ENCODE data around the gene C17orf100.
"Not testable (repeated sequence)": the region's sequence is repeated elsewhere in the genome, so short reads cannot be mapped to it uniquely, and the experiment has no call there.

C17orf100 gene

GRCh38 chr17:6654841-6655731, 3.5 kb downstream of the C17orf100 start:
- Histone ChIP-seq H3K27me3 (peaks cover 82% of the 10 kb centered on the region), H3K9me3 (no peaks in the 10 kb centered on the region), H3K4me1 (ENCODE audit: control insufficient read depth in 1 of 2, insufficient read depth in 1 of 2, low read depth in 1 of 2, low read length in 1 of 2) (peaks cover 35 to 47% of the 10 kb centered on the region in 2 experiments), H3K4me3 (ENCODE audit: low read depth in 1 of 2, low read length in 1 of 2) (peak overlapping the region in 1 of 2 experiments; percentile 20), H3K27ac (no peak overlapping the region), H3K36me3 (no peaks in the 10 kb centered on the region)
- no peak for TF ChIP-seq CTCF (IDR thresholded peaks at IDR 0.05)

GRCh38 chr17:6655732-6656361, 4.3 kb downstream of the C17orf100 start:
- Histone ChIP-seq H3K4me1 (ENCODE audit: control insufficient read depth in 1 of 2, insufficient read depth in 1 of 2, low read depth in 1 of 2, low read length in 1 of 2) (peaks cover 35 to 47% of the 10 kb centered on the region in 2 experiments), H3K27me3 (peaks cover 85% of the 10 kb centered on the region), H3K4me3 (ENCODE audit: low read depth in 1 of 2, low read length in 1 of 2) (peak overlapping the region in 1 of 2 experiments; percentile 18)
- not testable (repeated sequence) for H3K27ac ChIP-seq, H3K36me3 ChIP-seq, H3K9me3 ChIP-seq

- not testable (repeated sequence) for H3K9me3 ChIP-seq, H3K36me3 ChIP-seq
- Histone ChIP-seq H3K4me3 (ENCODE audit: low read depth in 1 of 2, low read length in 1 of 2) (peak overlapping the region; percentile 60 to 66), H3K27ac (peak overlapping the region; percentile 50), H3K27me3 (peaks cover 89% of the 10 kb centered on the region), H3K4me1 (ENCODE audit: control insufficient read depth in 1 of 2, insufficient read depth in 1 of 2, low read depth in 1 of 2, low read length in 1 of 2) (peaks cover 36 to 51% of the 10 kb centered on the region in 2 experiments)
These were observed 5.5 kb downstream of the C17orf100 start for GRCh38 chr17:6656797-6657632.

GRCh38 chr17:6657633-6658287, 6.2 kb downstream of the C17orf100 start:
- H3K4me1 ChIP-seq (ENCODE audit: control insufficient read depth in 1 of 2, insufficient read depth in 1 of 2, low read depth in 1 of 2, low read length in 1 of 2), result peaks cover 30 to 45% of the 10 kb centered on the region in 2 experiments
- H3K27me3 ChIP-seq, result peaks cover 89% of the 10 kb centered on the region
- peak overlapping the region; percentile 60 to 66 for H3K4me3 ChIP-seq (ENCODE audit: low read depth in 1 of 2, low read length in 1 of 2)
- TF ChIP-seq CTCF (IDR thresholded peaks at IDR 0.05), result no peak
- no peaks in the 10 kb centered on the region for H3K36me3 ChIP-seq
- H3K27ac ChIP-seq, result peak overlapping the region; percentile 50
- no peaks in the 10 kb centered on the region for H3K9me3 ChIP-seq

- not testable (repeated sequence) for H3K27ac ChIP-seq; H3K4me3 ChIP-seq (ENCODE audit: low read depth in 1 of 2, low read length in 1 of 2); H3K9me3 ChIP-seq; H3K36me3 ChIP-seq
- Histone ChIP-seq H3K27me3 (peaks cover 89% of the 10 kb centered on the region), H3K4me1 (ENCODE audit: control insufficient read depth in 1 of 2, insufficient read depth in 1 of 2, low read depth in 1 of 2, low read length in 1 of 2) (peaks cover 30 to 45% of the 10 kb centered on the region in 2 experiments)
These were observed 6.8 kb downstream of the C17orf100 start for GRCh38 chr17:6658411-6658810.

GRCh38 chr17:6660101-6660500, 8.5 kb downstream of the C17orf100 start:
- H3K4me1 ChIP-seq (ENCODE audit: control insufficient read depth in 1 of 2, insufficient read depth in 1 of 2, low read depth in 1 of 2, low read length in 1 of 2), result peaks cover 30 to 38% of the 10 kb centered on the region in 2 experiments
- no peaks in the 10 kb centered on the region for H3K36me3 ChIP-seq
- peaks cover 89% of the 10 kb centered on the region for H3K27me3 ChIP-seq
- TF ChIP-seq CTCF (IDR thresholded peaks at IDR 0.05), result no peak
- no peaks in the 10 kb centered on the region for H3K9me3 ChIP-seq
- peak overlapping the region; percentile 53 for H3K27ac ChIP-seq
- peak overlapping the region in 1 of 2 experiments; percentile 42 for H3K4me3 ChIP-seq (ENCODE audit: low read depth in 1 of 2, low read length in 1 of 2)
